ENCODE measurements around the gene C11orf21. TPM values are rescaled to one million over a fixed set of nuclear protein-coding genes. Genes with fewer than 3 reads are reported as not detected.

Gene C11orf21
- total RNA-seq, 2 donors from 2014 or later, result 0.15 to 0.78 TPM

DNA sequence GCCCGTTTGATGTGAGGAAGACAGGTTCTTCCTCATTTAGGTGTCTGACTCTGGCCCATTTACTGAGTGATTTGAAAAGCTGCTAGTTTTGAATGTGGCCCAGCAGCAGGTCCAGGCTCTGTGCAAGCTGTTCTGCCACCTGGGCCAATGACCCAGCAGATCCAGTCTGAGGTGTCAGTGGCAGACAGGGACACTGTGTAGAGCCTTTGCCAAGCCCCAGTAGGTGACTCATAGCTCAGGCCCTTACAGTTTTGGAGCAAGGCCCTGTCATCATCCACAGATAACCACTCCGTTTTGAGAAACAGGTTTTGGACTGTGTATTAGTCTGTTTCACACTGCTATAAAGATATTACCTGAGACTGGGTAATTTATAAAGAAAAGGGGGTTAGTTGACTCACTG is 24.0 kb upstream of the C11orf21 start:
- intact Hi-C loops (cut with DNase I, micrococcal nuclease), result no loop called here
- ATAC-seq (no peak), DNase-seq (no peak)

DNA sequence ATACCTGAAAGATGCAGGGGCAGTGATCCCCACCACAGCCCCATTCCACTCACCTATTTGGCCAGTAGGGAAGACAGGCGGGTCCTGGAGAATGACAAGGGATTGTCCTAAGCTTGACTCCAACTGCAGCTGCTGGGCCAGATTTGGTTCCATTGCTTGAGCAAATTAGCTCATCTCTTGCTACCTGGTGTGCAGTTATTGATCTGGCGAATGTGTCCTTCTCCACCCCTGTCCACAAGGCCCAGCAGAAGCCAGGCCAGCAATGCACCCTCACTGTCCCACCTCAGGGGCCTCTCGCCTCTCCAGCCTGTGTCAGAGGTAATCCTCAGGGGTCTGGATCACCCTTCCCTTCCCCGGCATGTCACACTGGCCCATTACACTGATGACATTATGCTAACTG is 23.4 kb upstream of the C11orf21 start:
- ATAC-seq, result no peak
- no peak for DNase-seq

DNA sequence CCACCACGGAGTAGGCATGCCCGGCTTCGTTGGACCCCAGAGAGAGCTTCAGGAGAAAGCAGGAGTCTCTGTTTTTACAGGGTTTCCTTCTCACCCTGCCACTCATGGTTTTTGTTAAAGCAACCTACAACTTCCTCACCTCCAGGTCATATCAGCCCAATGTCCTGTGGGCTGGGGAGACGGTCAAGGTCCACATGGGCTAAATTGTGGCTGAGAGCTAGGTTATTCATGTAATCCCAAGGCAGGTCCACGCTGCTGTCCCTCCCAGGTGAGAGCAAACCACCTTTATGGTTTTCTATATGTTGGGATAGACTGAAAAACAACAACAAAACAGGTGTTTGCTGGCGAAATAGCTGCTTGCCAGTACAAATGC is 19.6 kb upstream of the C11orf21 start:
- intact Hi-C loops (cut with DNase I, micrococcal nuclease), result no loop called here
- no peak for DNase-seq
- no peak for ATAC-seq

More for the DNA sequence above, 23.4 kb upstream of the C11orf21 start:
- intact Hi-C loops (cut with DNase I, micrococcal nuclease), result no loop called here

DNA sequence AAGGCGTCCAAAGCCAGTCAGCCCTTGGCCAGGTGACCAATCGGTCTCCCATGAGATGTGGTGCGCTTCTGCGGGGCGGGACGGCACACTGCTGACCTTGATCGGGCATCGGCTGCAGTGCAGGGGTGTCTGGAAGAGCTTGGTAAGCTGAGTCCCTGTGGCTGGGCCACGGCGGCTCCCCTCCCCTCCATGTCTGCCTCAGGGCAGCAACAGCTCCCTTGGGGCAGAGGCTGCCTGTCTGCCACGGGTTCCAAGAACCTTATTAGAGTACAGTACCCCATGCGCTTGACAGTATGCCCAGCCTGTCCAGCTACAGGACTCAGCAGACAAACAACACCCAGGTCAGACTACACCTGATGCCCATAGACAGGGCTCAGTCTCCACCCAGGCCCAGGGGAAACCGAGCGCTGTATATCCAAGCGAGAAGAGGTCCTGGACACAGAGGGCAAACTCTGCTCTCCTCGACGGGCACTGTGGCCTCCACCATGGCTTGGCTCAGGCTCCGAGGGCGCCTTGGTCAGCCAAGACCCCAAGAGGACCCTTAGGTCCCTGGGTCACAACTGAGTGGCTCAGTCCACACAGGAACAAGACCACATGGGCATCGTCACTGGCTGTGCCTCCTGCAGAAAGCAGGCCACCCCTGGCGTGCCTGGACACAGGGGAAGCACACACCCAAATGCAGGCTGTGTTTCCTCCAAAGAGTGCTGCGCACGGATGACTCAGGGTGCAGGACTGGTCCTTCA is 19.0 kb upstream of the C11orf21 start:
- DNase-seq, result no peak
- intact Hi-C loops (cut with DNase I, micrococcal nuclease), result no loop called here
- ATAC-seq, result no peak

DNA sequence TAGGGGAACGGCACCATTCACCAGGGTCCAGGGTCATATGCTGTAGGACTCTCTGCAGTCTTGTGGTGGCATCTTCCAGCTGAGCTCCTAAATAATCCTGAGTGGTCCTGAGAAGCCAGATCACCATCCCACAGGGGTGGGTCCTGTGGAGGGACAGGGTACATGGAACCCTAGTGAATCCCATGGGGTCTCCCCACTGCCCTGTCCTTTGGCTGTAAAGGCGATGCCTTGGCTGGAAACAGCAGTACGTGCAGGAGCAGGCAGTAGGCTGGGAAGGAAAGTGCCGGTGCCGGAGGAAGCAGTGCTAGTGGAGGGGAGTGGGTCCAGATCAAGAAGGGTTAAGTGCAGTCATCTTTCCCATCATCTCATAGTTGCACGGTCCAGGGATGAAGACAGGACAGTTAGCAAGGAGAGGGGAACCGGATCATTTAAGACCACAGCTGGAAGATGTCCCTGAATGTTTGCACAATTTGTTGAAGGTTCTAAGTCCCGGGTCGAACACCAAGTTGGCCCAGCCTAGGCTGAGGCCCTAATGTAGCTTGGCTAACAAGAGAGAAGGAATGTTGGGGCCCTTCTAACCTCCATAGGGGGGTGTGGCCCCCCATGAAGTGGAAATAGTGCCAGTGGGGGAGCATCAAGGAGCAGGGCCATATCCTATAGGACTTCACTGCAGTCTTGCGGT is 18.2 kb upstream of the C11orf21 start:
- intact Hi-C loops (cut with DNase I, micrococcal nuclease), result no loop called here
- no peak for DNase-seq
- ATAC-seq, result no peak

DNA sequence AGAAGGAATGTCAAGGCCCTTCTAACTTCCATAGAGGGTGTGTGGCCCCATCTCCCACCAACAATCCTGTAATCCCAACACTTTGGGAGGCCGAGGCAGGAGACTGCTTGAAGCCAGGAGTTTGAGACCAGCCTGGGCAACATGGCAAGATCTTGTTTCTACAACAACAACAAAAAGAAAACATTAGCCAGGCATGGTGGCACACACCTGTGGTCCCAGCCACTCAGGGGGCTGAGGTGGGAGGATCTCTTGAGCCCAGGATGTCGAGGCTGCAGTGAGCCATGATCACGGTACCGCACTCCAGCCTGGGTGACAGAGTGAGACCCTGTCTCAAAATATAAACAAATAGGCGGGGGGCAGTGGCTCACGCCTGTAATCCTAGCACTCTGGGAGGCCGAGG is 17.0 kb upstream of the C11orf21 start:
- DNase-seq (no peak), ATAC-seq (no peak)
- intact Hi-C loops (cut with DNase I, micrococcal nuclease), result no loop called here

DNA sequence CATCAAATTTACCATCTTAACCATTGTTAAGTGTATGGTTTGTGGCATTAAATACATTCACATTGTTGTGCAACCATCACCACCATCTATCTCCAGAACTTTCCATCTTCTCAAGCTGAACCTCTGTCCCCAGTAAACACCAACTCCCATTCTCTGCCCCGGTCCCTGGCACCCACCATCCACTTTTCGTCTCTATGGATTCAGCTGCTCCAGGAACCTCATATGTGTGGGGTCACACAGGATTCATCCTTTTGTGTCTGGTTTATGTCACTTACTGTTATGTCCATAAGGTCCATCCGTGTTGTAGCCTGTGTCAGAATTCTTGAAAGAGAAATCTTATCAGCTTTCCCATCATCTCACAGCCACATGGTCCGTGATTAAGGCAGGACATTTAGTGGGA is 16.4 kb upstream of the C11orf21 start:
- DNase-seq (no peak), ATAC-seq (no peak)
- intact Hi-C loops (cut with DNase I, micrococcal nuclease), result no loop called here

DNA sequence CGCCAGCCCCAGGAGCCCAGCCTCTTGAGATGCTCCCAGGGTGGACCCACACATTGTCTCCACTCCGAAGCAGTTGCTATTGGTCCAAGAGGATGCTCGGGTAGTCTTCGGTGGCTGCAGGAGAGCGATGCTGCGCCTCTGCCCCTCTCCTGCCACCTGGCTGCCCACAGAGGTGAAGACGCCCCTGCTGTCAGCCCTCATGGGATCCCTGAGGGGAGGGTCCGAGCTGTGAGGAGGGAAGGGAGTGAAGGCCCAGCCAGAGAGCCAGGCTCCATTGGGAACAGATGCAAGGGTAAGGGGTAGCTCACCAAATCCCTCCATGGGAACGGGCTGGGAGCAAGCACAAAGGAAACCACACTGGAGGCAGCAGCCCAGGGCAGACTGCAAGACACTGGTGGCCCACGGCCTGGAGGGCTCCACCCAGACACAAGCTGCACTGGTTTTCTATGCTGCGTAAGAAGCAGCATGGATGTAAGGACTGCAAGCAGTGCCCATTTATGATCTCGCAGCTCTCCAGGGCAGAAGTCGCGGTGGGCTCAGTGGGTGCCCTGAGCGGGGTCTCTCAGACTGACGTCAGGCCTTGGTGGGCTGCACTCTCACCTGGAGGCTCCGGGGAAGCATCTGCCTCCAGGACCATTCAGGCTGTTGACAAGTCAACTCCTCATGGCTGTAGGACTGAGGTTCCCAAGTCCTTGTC is 15.8 kb upstream of the C11orf21 start:
- intact Hi-C loops (cut with DNase I, micrococcal nuclease), result no loop called here
- ATAC-seq, result no peak
- DNase-seq, result no peak

DNA sequence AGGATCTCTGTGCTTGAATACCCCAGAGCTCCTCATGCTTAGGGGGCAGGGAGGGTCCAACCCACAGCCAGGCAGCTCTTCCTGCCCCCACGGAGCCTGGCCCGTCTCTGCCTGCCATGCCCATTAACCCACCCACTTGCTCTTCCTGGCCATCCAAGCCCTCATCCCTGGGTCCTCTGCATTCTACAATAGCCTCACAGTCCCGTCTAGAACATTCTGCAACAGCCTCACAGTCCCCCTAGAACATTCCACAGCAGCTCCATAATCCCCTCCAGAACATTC is 15.2 kb upstream of the C11orf21 start:
- ATAC-seq (no peak), DNase-seq (no peak)
- intact Hi-C loops (cut with DNase I, micrococcal nuclease), result no loop called here

DNA sequence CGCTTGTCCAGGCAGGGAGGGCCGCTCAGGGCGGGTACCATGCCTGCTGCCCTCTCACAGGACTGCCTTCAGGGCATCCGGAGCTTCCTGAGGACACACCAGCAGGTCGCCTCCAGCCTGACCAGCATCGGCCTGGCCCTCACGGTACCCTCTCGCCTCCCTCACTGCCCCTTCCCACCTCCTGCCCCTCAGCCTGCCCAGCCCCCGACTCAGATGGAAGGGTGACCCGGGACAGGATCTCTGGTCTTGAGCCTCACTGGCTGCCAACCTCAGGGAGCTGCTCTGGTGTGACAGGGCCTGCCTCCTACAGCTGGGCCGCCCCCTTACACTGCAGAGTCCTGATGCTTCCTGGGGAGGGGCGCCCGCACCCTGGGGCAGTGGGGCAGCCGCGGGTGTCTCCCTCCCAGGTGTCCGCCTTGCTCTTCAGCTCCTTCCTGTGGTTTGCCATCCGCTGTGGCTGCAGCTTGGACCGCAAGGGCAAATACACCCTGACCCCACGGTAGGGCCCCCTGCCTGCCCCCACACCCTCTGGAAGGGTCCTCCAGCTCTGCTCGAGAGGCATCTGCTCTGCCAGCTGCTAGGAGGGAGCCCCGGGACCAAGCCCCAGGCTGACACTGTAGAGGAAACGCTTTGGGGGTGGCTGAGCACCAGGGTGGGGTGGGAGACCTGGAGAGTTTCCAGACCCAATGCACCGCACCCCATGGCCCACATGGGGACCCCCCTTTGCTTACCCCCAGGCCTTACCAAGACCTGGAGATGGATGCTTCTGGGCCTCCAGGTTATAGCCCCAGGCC is 14.6 kb upstream of the C11orf21 start:
- intact Hi-C loops (cut with DNase I, micrococcal nuclease), result no loop called here
- DNase-seq, result no peak
- no peak for ATAC-seq

DNA sequence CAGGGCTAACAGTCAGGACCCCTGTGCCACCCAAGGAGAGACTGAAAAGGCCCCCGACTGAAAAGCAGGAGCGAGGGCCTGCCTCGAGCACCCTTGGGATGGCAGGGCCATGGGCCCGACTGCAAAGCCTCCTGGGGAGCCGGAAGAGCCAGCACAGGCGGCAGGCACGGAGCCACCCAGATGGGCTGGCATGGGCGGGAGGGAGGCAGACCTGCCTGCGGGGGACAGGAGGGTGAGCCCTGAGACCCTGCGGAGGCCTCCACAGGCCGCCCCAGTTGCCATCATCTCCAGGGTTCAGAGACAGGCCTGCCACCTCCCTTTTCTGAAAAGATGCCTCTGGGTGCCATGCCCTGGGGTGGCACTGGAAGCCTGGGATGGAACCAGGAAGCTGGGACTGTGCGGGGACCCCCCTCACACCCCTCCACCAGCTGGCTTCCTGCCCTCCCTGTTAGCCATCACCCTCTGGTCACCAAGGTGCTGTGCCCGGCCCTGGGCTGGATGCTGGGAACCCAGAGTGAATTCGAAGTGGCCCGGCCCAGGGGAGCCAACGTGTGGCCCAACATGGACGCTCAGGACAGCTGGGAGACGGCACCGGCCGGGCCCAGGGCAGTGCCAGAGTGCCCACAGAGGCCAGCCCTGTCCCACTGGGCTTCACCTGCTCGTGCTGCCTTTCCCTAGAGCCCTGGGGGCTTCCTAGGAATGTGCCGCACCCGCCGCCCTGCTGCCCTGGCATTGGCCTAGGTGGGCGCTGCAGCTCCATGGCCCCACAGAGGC is 13.9 kb upstream of the C11orf21 start:
- DNase-seq (no peak), ATAC-seq (peak; percentile 6)
- intact Hi-C loops (cut with DNase I, micrococcal nuclease), result no loop called here

DNA sequence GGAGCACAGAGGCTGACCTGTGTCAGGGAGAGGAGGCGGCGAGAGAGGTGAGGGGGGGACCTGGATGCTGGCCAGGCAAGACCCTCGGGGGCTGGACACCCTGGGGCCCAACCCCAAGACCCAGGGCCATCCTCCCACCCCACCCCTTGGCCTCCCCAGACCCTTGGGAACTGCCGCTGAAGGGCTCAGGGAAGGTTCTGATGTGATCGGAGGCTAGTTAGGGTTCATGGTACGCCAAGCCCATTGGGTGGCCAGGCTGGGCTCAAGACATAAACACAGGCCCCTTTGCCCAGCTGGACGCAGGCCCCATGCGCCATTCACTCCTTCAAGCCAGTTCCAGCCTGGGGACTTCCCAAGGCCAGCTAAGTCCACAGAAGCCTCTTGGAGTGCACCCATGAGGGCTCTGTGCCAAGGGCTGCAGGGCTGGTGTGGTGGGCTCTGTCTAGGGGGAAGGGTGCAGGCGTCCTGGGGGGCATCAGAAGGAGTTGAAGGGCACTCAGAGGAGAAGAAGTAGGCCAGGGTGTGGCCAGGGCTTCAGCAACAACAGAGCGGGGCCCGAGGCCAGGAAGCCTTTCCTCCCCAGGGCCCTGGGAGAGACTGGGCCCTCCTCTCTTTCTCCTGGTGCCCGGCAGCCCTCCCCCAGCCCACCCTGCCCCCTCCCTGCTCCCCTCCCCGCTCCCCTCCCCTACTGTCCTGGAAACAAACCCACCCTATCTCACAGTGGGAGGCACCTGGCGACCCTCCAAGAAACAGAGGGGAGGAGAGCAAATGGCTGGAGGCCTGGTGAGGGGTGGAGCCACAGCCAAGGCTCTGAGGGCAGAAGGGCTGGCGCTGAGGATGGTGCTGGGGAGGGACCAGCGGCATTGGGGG is 13.0 kb upstream of the C11orf21 start:
- ATAC-seq, result peak; percentile 49
- peak; percentile 70 to 85 for DNase-seq
- intact Hi-C loops (cut with DNase I, micrococcal nuclease), result no loop called here

DNA sequence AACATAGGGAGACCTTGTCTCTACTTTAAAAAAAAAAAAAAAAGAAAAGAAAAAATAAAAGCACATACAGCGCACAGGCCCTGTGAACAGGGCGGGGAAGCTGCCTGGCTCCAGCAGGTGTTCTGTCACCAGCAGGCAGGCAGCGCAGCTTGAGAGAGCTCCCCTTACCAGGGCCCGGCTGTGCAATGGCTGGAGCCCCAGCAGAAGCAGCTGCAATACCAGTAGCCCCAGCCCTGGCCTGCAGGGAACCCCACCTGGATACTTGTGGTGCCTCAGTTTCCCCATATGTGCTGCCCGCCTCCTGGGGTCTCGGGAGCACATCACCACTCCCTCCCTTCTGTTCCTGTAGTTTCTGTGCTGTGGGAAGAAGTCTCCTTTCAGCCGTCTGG is 12.4 kb upstream of the C11orf21 start:
- intact Hi-C loops (cut with DNase I, micrococcal nuclease), result no loop called here
- DNase-seq (no peak), ATAC-seq (no peak)

DNA sequence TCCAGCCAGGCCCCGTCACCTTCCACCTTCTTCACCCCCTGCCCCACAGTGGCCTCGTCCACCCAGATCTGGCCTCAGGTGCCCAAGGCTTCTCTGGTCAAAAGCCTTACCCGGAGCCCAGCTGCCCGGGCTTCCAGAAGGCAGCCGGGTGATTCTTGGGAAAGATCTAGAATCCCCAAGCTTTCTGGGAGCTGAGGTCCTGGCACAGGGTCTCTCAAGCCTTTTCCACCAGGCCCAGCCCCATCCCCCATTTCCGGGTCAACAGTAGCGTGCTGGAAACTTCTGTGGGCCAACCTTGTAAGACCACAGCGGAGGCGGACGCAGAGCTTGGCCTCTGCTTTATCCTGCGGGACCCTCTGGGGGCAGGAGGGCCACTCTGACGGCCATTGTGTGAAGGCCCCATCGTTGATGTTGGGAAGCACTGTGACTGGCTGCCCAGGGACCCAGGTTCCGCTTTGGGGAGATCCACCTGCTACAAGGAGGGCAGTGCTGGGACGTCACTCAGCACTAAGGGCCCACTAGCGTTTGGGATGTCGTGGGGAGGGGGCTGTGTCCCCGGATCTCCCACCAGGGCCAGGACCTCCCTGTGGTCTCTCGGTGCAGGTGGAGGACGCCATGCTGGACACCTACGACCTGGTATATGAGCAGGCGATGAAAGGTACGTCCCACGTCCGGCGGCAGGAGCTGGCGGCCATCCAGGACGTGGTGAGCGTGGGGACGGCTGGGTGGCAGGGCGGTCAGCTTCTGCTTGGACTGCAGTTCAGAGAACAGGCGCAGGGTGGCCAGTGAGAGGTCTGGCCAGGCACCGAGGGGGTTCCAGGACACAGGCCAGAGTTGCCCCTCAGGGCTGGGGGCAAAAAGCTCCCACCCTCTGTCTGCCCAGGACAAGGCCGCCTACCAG is 11.6 kb upstream of the C11orf21 start:
- ATAC-seq (no peak), DNase-seq (no peak)
- intact Hi-C loops (cut with DNase I, micrococcal nuclease), result no loop called here

DNA sequence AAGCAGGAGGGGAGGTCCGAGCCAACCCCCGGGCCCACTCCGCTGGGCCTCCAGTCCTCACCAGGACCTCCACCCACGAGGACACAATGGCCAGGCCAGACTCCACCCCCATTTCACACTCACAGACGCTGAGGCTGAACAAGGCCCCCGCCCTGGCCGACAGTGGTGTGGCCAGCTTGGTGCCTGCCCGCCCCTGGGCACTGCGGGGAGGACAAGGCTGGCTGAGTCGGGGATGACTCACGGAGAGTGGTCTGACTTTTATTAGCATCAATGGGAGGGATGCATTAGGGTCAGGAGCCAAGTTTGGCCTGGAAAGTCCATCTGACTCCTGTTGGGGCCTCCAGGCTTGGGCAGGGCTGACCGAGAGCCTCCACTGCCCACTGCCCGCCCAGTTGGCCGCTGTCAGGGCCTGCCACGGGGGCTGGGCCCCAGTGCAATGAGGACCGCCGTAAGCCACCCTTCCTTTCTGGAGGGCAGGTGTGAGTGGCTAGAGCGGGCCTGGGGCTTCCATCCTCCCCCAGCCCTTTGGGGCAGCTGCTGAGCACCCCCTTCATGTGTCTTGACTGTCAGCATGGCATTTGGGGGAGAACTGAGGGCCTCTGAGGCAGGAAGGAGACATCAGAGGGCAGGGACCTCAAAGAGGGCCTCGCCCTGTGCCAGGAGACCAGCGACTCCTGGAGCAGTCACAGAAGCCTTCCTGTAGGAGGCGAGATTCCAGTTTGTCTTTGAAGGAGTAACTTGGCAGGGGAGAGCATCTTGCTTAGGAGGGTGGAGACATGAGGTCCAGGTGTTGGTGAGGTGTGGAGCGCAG is 10.7 kb upstream of the C11orf21 start:
- DNase-seq (peak in 1 of 2 donors; percentile 27), ATAC-seq (no peak)
- intact Hi-C loops (cut with DNase I, micrococcal nuclease), result no loop called here
